ENCODE measurements around the gene TMEM145.
"Not testable (repeated sequence)": the region's sequence is repeated elsewhere in the genome, so short reads cannot be mapped to it uniquely, and the experiment has no call there.

The TMEM145 gene

DNA sequence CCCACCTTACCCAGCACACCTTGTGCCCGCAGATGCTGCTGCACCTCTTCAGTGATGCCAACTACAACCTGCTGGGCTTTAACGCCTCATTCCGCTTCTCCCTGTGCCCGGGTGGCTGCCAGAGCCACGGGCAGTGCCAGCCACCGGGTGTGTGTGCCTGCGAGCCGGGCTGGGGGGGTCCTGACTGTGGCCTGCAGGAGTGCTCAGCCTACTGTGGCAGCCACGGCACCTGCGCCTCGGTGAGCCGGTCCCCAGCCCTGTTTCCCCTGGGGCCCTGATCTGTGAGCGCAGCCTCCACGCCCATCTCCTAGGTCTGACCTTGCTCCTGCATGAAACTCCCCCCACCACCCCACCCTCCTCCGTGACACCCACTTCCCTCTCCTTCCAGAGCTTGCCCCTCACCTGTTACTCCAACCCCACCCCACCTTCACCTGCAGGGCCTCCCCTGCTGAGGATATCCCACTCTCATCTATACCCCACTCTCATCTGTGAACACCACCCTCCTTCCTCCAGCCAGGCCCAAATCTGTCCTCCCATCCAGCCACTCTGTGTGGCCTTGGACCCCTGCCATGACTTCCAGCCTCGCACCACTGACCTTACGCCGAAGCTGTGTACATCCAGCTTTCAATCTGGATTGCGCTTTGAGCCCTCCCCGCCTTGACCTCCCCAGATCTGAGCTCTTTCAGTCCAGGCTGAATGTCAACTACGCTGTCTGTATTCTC is 21.0 kb downstream of the TMEM145 start:
- FAIRE-seq (no peak), DNase-seq (ENCODE audit: low spot score) (no peak)

DNA sequence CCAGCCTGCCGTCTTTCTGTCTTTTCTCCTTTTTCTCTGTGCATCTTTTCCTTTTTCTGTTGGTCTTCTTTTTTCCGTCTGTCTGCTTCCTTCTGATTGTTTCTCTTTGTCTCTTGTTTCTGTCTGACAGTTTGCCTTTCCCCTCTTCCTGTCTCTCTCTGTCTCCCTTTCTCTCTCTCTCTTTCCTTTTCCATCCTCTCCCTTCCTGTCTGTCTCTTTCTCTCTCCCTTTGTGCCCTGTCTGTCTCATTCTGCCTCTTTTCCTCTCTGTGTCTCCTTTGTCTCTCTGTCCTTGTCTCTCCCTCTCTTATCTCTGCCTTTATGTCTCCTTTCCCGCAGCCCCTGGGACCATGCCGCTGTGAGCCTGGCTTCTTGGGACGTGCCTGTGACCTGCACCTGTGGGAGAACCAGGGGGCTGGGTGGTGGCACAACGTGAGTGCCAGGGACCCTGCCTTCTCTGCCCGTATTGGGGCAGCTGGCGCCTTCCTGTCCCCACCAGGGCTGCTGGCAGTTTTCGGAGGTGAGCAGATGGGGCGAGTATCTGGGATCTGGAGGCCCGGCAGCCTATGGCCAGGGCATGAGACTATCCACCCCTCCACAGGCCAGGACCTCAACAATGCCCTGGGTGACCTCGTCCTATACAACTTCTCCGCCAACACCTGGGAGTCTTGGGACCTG is 21.7 kb downstream of the TMEM145 start:
- no peak for DNase-seq (ENCODE audit: low spot score)
- no peak for FAIRE-seq

DNA sequence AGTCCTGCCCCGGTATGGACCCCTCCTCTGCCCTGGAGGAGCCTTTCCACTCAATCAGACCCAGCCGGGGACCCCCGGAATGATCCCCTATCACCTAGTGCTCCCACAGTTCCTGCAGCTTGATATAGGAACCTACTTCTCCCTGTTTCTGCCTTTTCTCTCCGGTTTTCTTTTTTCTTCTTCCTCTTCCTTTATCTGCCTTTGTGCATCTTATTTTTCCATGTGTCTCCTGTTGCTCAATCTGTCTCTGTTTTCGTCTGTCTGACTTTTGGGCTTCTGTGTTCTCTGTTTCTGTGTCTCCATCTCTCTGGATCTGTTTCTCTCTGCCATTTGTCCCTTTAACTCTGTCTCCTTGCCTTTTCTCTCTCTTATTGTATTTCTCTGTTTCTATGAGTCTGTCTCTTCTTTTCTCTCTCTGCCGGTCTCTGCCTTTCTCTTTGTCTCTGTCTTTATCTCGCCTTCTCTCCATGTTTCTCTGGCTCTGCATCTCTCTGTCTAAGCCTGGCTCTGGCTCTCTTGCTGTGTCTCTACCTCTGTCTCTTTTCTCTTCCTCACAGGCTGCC is 22.3 kb downstream of the TMEM145 start:
- no peak for FAIRE-seq

DNA sequence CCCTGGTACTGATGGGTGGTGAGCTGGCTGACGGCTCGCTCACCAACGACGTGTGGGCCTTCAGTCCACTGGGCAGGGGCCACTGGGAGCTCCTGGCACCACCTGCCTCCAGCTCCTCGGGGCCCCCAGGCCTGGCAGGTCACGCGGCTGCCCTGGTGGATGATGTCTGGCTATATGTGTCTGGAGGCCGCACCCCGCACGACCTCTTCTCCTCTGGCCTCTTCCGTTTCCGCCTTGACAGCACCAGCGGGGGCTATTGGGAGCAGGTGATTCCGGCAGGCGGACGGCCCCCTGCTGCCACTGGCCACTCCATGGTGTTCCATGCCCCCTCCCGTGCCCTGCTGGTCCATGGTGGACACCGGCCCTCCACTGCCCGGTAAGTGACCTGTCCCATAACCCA is 22.9 kb downstream of the TMEM145 start:
- DNase-seq (ENCODE audit: low spot score) (no peak), FAIRE-seq (no peak)

More for the DNA sequence above, 22.3 kb downstream of the TMEM145 start:
- no peak for DNase-seq (ENCODE audit: low spot score)

DNA sequence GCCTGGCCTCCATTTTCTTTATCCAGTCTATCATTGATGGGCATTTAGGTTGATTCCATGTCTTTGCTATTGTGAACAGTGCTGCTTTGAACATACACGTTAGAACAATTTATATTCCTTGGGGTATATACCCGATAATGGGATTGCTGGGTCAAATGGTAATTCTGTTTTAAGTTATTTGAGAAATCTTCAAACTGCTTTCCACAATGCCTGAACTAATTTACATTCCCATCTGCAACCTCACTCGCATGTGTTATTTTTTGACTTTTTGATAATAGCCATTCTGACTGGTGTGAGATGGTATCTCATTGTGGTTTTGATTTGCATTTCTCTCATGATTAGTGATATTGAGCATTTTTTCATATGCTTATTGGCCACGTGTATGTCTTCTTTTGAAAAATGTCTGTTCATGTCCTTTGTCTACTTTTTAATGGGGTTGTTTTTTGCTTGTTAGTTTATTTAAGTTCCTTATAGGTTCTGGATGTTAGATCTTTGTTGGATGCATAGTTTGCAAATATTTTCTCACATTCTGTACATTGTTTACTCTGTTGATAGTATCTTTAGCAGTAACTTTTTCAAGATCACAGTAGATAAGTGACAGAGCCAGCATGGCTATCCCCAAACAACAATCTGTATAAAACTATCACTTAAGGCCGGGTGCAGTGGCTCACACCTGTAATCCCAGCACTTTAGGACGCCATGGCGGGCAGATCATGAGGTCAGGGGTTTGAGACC is 26.2 kb downstream of the TMEM145 start:
- FAIRE-seq; DNase-seq (ENCODE audit: low spot score): not testable (repeated sequence)

DNA sequence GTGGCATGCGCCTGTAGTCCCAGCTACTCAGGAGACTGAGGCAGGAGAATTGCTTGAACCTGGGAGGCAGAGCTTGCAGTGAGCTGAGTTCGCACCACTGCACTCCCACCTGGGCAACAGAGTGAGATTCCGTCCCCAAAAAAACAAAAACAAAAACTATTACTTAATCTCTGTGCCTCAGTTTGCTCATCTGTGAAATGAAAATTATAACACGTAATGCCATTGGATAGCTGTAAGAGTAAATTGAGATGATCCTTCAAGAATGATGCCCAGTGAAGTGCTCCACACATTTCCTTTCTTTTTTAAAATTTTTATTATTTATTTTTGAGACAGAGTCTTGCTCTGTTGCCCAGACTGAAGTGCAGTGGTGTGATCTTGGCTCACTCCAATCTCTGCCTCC is 26.8 kb downstream of the TMEM145 start:
- not testable (repeated sequence) for DNase-seq (ENCODE audit: low spot score); FAIRE-seq

DNA sequence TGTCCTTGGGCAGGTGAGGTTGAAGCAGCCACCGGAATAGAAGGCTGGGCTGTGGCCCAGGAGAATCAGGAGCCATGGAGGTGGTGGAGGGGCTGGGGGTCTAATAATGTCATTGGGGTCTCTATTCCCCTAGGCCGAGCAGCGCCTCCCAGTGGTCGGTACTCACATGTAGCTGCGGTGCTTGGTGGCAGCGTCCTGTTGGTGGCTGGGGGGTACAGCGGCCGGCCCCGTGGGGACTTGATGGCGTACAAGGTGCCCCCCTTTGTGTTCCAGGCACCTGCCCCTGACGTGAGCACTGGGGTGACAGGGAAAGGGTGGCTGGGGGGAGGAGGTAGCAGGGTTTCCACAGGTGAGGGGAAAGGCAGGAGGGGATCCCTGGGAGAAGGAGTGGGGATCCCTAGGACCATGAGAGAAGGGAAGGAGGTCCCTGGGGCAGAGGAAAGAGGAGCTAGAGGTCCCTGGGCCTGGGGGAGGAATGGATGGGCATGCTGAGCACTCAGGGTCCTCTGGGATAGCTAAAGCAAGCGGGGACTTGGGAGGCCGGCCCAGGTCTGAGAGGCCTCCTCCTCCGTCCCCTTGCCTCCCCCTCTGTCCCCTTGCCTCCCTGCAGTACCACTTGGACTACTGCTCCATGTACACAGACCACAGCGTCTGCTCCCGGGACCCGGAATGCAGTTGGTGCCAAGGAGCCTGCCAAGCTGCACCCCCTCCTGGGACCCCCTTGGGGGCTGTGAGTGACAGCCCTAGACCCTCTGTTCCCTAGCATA is 30.4 kb downstream of the TMEM145 start:
- FAIRE-seq = no peak
- DNase-seq (ENCODE audit: low spot score) = no peak

DNA sequence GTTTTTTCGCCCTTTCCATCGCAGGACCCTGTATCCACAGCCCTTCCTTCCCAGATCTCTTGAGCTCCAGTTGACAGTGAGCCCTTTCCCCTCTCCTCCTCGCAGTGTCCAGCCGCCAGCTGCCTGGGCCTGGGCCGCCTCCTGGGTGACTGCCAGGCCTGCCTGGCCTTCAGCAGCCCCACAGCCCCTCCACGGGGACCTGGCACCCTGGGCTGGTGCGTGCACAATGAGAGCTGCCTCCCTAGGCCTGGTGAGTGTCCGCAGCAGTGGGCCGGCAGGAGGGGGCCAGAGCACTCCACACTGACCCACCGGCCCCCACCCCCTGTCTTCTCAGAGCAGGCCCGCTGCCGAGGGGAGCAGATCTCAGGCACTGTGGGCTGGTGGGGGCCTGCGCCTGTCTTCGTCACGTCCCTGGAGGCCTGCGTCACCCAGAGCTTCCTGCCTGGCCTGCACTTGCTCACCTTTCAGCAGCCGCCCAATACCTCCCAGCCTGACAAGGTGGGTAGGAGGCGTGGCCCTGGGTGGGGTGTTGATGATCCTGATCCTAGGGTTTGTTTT is 31.3 kb downstream of the TMEM145 start:
- FAIRE-seq = no peak
- DNase-seq (ENCODE audit: low spot score) = no peak

DNA sequence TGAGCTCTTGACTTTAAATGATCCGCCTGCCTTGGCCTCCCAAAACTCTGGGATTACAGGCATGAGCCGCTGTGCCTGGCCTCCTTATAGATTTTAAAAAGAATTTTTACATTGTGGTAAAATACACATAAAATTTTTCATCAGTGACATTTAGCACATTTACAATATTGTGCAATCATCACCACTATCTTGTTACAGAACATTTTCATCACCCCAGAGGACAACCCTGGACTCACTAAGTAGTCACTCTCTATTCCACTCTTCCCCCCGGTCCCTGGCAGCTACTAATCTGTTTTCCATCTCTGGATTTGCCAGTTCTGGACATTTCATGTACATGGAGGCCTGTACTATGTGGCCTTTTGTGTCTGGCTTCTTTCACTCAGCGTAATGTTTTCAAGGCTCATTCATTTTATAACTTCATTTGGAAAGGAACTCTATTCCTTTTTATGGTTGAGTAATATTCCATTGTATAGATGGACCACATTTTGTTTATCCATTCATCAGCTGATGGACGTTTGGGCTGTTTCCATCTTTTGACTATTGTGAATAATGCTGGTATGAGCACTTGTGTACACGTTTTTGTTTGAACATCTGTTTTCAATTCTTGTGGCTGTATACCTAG is 32.2 kb downstream of the TMEM145 start:
- DNase-seq (ENCODE audit: low spot score) = no peak
- no peak for FAIRE-seq

DNA sequence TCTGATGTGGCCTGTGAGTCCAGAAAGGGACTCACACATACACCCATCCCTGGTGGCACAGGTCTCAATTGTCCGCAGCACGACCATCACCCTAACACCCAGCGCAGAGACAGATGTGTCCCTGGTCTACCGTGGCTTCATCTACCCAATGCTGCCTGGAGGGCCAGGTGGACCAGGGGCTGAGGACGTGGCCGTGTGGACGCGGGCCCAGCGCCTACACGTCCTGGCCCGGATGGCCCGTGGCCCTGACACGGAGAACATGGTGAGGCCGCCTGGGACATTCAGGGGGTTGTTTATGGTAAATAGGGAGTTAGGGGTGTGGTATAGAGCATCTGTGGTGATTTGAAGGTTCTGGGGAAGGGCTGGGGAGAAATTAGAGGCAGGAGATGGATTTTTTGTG is 35.1 kb downstream of the TMEM145 start:
- no peak for DNase-seq (ENCODE audit: low spot score)
- FAIRE-seq = no peak

DNA sequence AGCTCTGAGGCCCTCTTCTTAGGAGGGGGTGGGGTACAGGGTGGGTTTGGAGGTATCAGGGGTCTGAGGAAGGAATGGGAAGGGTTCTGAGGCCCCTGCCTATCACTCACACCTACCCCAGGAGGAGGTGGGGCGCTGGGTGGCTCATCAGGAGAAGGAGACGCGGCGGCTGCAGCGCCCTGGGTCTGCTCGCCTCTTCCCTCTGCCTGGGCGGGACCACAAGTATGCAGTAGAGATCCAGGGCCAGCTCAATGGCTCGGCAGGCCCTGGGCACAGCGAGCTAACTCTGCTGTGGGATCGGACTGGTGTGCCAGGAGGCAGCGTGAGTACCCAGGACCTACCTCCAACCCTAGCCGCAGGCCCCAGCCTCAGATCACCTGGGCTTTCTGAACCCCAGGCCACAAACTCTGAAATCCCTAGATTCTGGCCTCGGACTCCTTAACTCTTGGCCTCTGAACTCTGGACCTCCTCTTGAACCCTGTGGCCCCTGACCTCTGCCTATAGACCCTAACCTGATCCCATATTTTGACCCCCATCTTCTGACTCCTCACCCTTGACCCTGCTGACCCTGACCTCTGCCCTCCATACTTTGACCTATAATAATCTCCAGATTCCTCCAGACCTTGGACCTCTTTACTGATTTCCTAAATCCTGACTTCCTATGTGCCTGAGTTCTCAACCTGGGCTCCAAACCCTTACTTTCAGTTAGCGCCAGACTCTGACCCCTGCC is 36.4 kb downstream of the TMEM145 start:
- DNase-seq (ENCODE audit: low spot score) (no peak), FAIRE-seq (no peak)

DNA sequence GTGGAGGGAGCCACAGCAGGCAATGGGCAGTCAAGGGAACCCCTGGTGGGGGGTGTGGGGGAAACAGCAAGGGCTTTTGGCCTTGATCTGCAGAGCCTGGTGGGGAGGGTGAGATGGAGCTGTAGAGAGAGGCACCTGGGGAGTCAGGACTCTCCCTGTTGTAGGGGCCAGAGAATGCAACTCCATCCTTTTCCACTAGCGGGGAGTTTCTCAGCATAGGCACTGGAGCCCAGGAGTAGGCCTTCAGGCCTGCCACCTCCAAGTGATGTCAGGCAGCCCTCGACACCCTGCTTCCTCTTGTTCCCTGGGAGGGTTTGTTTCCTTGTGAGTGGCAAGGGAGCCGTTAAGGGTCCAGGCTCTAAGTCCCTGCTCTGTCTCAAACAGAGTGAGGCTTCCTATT is 37.3 kb downstream of the TMEM145 start:
- FAIRE-seq (no peak), DNase-seq (ENCODE audit: low spot score) (no peak)

DNA sequence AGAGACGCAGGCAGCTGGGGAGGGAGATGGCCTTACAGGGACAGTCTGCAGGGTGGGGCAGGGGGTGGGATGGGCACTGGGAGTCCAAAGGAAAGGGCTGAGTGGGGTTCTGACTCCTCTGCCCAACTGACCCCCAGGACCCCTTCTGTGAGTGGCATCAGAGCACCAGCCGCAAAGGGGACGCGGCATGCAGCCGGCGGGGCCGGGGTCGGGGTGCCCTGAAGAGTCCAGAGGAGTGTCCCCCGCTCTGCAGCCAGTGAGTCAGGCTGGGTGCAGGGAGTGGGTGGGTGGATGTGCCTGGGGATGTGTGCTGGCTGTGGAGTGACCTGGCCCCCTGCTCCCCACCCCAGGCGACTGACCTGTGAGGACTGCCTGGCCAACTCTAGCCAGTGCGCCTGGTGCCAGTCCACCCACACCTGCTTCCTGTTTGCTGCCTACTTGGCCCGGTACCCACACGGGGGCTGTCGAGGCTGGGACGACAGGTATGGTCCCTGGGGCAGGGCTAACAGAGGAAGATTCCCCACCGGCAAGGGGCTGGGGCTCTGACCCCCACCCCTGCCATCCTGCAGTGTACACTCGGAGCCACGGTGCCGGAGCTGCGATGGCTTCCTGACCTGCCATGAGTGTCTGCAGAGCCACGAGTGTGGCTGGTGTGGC is 38.1 kb downstream of the TMEM145 start:
- DNase-seq (ENCODE audit: low spot score) = no peak
- no peak for FAIRE-seq

DNA sequence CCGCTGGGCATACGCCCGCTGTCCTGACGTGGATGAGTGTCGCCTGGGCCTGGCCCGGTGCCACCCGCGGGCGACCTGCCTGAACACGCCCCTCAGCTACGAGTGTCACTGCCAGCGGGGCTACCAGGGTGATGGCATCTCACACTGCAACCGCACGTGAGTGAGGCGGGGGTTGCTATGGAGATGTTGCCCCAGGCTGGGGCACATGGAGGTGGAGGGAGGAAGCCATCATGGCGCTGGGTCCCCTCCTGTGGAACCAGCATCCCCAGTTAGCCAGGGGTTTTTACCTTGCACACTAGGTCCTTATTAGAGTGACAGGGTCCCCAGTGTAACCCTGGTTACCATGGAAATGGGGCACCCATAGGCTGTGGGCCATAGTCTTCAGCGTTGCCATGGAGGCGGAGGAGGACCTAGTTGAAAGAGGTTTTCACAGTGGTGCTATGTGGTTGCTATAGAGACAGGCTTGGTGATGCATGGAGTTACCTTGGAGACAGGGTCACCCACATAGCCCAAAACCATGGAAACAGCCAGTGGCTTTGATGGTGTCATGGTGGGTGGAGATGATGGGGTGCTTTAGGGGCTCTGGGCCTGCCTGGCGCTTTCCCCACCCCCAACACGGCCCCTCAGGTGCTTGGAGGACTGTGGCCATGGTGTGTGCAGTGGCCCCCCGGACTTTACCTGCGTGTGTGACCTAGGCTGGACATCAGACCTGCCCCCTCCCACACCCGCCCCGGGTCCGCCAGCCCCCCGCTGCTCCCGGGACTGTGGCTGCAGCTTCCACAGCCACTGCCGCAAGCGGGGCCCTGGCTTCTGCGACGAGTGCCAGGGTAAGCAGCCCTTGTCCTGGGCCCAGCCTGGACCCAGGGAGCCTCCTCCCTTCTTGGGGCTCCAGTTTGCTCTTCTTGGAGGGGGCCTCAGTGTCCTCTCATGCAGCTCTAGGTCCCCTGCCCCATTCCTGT is 39.5 kb downstream of the TMEM145 start:
- DNase-seq (ENCODE audit: low spot score) (no peak), FAIRE-seq (no peak)

DNA sequence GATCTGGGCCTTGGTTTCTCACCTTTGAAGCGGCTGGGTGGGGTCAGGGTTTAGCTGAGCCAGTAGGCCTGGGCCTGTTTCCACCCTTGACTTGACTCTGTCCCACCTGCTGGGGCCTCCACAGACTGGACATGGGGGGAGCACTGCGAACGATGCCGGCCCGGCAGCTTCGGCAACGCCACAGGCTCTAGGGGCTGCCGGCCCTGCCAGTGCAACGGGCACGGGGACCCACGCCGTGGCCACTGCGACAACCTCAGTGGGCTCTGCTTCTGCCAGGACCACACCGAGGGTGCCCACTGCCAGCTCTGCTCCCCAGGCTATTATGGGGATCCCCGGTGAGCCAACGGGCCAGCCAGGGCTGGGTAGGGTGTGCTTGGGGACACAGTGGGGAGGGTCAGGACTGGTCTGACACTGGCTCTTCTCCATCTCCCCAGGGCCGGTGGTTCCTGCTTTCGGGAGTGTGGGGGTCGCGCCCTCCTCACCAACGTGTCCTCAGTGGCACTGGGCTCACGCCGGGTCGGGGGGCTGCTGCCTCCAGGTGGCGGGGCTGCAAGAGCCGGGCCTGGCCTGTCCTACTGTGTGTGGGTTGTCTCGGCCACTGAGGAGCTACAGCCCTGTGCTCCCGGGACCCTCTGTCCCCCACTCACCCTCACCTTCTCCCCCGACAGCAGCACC is 40.4 kb downstream of the TMEM145 start:
- FAIRE-seq = no peak

DNA sequence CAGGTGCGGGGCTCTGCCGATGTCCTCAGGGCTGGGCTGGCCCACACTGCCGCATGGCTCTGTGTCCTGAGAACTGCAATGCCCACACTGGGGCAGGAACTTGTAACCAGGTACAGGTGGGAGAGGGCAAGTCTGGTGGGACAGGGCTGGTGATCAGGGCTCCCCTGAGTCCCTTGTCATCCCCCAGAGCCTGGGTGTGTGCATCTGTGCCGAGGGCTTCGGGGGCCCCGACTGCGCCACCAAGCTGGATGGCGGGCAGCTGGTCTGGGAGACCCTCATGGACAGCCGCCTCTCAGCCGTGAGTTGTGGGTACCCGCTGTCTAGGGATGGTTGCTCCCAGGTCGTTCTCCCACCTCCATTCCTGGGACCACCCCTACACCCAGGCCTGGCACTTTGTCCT is 42.8 kb downstream of the TMEM145 start:
- no peak for DNase-seq (ENCODE audit: low spot score)
- FAIRE-seq = no peak

More for the DNA sequence above, 40.4 kb downstream of the TMEM145 start:
- DNase-seq (ENCODE audit: low spot score) = no peak

DNA sequence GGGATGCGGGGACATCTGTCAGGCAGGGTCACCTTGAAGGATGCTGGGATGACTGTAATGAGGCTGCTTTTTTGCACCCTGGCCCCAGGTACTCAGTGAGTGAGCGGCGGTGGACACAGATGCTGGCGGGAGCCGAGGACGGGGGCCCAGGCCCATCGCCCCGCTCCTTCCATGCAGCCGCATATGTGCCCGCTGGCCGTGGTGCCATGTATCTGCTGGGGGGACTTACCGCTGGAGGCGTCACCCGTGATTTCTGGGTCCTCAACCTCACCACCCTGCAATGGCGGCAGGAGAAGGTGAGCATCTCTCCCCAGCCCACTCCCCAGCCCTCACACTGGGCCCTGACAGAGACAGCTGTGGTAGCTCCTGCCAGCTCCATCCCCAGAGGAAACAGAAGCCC is 43.6 kb downstream of the TMEM145 start:
- FAIRE-seq (no peak), DNase-seq (ENCODE audit: low spot score) (no peak)

DNA sequence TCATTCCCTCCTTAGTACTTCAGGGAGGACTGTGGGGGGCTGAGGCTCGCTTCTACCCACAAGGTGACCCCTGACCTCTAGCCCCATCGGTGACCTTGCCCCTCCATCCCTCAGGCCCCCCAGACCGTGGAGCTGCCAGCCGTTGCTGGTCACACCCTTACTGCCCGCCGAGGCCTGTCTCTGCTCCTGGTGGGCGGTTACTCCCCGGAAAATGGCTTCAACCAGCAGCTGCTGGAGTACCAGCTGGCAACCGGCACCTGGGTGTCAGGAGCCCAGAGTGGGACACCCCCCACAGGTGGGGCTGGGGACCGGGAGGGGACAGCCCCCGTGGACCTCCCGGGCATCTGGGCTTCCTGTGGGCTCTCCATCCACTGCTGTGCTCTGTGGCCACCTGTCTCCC is 44.2 kb downstream of the TMEM145 start:
- DNase-seq (ENCODE audit: low spot score) (no peak), FAIRE-seq (no peak)
